Hematopoietic multipotent progenitor cell treated with erythropoietin and hydrocortisone succinate and interleukin-3 and kit ligand, for 8 days (in vitro differentiated cells): Measurements from ENCODE around the gene PHC1.
A peak's percentile ranks its signal among the peaks of the same experiment; 100 is the strongest.
"Not testable (repeated sequence)": the region's sequence is repeated elsewhere in the genome, so short reads cannot be mapped to it uniquely, and the experiment has no call there.

Experiments used
- DNase-seq: peaks from one replicate; pipeline ENCODE4 v3.0.0-alpha.2; 2015

The PHC1 gene

GRCh38 chr12:8914033-8914715, at the start of gene PHC1:
Gene PHC1 (plus strand): TSS chr12:8914509. CDS start chr12:8917678, 3,169 bp downstream.
- DNase-seq, result peak; percentile 70

GRCh38 chr12:8866429-8866828, 47.9 kb upstream of the PHC1 start:
- DNase-seq, result no peak

- no peak for DNase-seq
Measured at GRCh38 chr12:8867009-8867408, 47.3 kb upstream of the PHC1 start.

GRCh38 chr12:8867786-8868185, 46.5 kb upstream of the PHC1 start:
- DNase-seq, result no peak

- peak; percentile 25 for DNase-seq
Measured at GRCh38 chr12:8870586-8870985, 43.7 kb upstream of the PHC1 start.

- DNase-seq, result no peak
Measured at GRCh38 chr12:8871068-8871467, 43.2 kb upstream of the PHC1 start.

- no peak for DNase-seq
Measured at GRCh38 chr12:8876887-8877286, 37.4 kb upstream of the PHC1 start.

GRCh38 chr12:8886502-8887284, 27.6 kb upstream of the PHC1 start:
- DNase-seq, result peak; percentile 98

GRCh38 chr12:8887285-8887715, 27.0 kb upstream of the PHC1 start:
- peak; percentile 97 for DNase-seq

- DNase-seq, result peak; percentile 89
Measured at GRCh38 chr12:8890313-8891085, 23.8 kb upstream of the PHC1 start.

GRCh38 chr12:8891976-8892375, 22.3 kb upstream of the PHC1 start:
- DNase-seq, result no peak

GRCh38 chr12:8894378-8894777, 19.9 kb upstream of the PHC1 start:
- DNase-seq, result no peak

- no peak for DNase-seq
Measured at GRCh38 chr12:8894986-8895385, 19.3 kb upstream of the PHC1 start.

- no peak for DNase-seq
Measured at GRCh38 chr12:8897081-8897480, 17.2 kb upstream of the PHC1 start.

- DNase-seq, result no peak
Measured at GRCh38 chr12:8899830-8900229, 14.5 kb upstream of the PHC1 start.

- not testable (repeated sequence) for DNase-seq
Measured at GRCh38 chr12:8902703-8903102, 11.6 kb upstream of the PHC1 start.

- DNase-seq, result no peak
Measured at GRCh38 chr12:8903646-8904045, 10.7 kb upstream of the PHC1 start.

GRCh38 chr12:8904665-8905064, 9.6 kb upstream of the PHC1 start:
- no peak for DNase-seq

- DNase-seq, result no peak
Measured at GRCh38 chr12:8905546-8905945, 8.8 kb upstream of the PHC1 start.

GRCh38 chr12:8906266-8907180, 7.8 kb upstream of the PHC1 start:
- DNase-seq, result no peak

- DNase-seq, result no peak
Measured at GRCh38 chr12:8907513-8907912, 6.8 kb upstream of the PHC1 start.

GRCh38 chr12:8909752-8910151, 4.6 kb upstream of the PHC1 start:
- DNase-seq, result no peak
